GM12878 (cell line): ENCODE results near the gene BMAL1. TPM values are rescaled to one million over a fixed set of nuclear protein-coding genes. Genes with fewer than 3 reads are reported as not detected.

Source experiments
- ATAC-seq: fragments of 200-7000 bp; cut with Tn5 transposase; 3 replicates; pipeline ENCODE4 v1.9.1; 2020; ENCODE audit warnings: mild to moderate bottlenecking, moderate library complexity
- BruUV-seq: library from RNA; stranded (reverse); fragments of 400-500 nt; replicated peaks from 2 replicates; lab custom pipeline; 2021; lab: Mats Ljungman, UMichigan
- CTCF ChIA-PET: fragments of 300-600 bp; sonication (Branson Sonifier 250); formaldehyde crosslinking; extraction: SDS; loops from one replicate; lab custom pipeline; 2021; ENCODE audit warnings: inconsistent platforms; lab: Yijun Ruan, JAX
- POLR2A ChIA-PET: fragments of 350-600 bp; formaldehyde crosslinking; extraction: SDS; loops from one replicate; lab custom pipeline; 2021; ENCODE audit warnings: inconsistent platforms; lab: Charles Lee
- RAD21 ChIA-PET: fragments of 300-600 bp; sonication (Branson Sonifier 250); formaldehyde crosslinking; loops from one replicate; lab custom pipeline; 2023; ENCODE audit warnings: antibody characterized with exemption; ENCODE audit not compliant: unreplicated experiment; lab: Charles Lee
- SMC1A ChIA-PET: fragments of 300-600 bp; sonication (Branson Sonifier 250); formaldehyde crosslinking; loops from one replicate; lab custom pipeline; 2023; ENCODE audit not compliant: unreplicated experiment, uncharacterized antibody; lab: Charles Lee
- DNase-seq: peaks from one replicate; pipeline ENCODE4 v3.0.0-alpha.2; 2011; ENCODE audit warnings: low read depth, low spot score
- FAIRE-seq: peaks from 3 replicates; lab custom pipeline; 2011; peaks lifted over from hg19 to GRCh38; lab: Jason Lieb, UNC
- H2AFZ ChIP-seq: 2 replicates; pipeline ENCODE4 v1.6.0; 2011; ENCODE audit warnings: low read depth, low read length, control low read depth; ENCODE audit not compliant: control insufficient read depth
- H3K27ac ChIP-seq: 2 replicates; pipeline ENCODE4 v1.5.1; 2011; ENCODE audit warnings: control low read depth; ENCODE audit not compliant: control insufficient read depth, insufficient read depth
- H3K27me3 ChIP-seq, 2 experiments: replicated peaks in 1 of 2; 2 replicates each; pipeline versions ENCODE4 v1.6.0 to v1.6.1; 2011; ENCODE audit warnings: low read length in 1 of 2; ENCODE audit not compliant: control insufficient read depth in 2 of 2, insufficient read depth in 2 of 2
- H3K36me3 ChIP-seq, 2 experiments: 2 replicates each; pipeline ENCODE4 v1.5.1; 2011; ENCODE audit warnings: low read length in 1 of 2; ENCODE audit not compliant: control insufficient read depth in 2 of 2, insufficient read depth in 2 of 2
- H3K4me1 ChIP-seq: 2 replicates; pipeline ENCODE4 v1.6.1; 2011; ENCODE audit warnings: mild to moderate bottlenecking, low read length, moderate library complexity, mixed read lengths; ENCODE audit not compliant: control insufficient read depth, insufficient read depth
- H3K4me2 ChIP-seq: 2 replicates; pipeline ENCODE4 v1.6.0; 2011; ENCODE audit warnings: control low read depth; ENCODE audit not compliant: control insufficient read depth, insufficient read depth
- H3K4me3 ChIP-seq: fragments of 200-600 bp; sonication (generic); 2 replicates; pipeline ENCODE4 v1.5.1; 2016
- H3K79me2 ChIP-seq: 2 replicates; pipeline ENCODE4 v1.6.0; 2011; ENCODE audit warnings: low read length; ENCODE audit not compliant: control insufficient read depth, insufficient read depth
- H3K9ac ChIP-seq: 2 replicates; pipeline ENCODE4 v1.8.0; 2011; ENCODE audit warnings: low read length, control low read depth, mixed read lengths; ENCODE audit not compliant: control insufficient read depth, insufficient read depth
- H3K9me3 ChIP-seq: replicated peaks from 3 replicates; pipeline ENCODE4 v1.5.1; 2011; ENCODE audit warnings: mild to moderate bottlenecking, low read length; ENCODE audit not compliant: control insufficient read depth, insufficient read depth
- H4K20me1 ChIP-seq: 2 replicates; pipeline ENCODE4 v1.6.0; 2011; ENCODE audit not compliant: control insufficient read depth, insufficient read depth
- CHD2 ChIP-seq: IDR thresholded peaks from 2 replicates; pipeline ENCODE4 v1.6.1; 2011; ENCODE audit warnings: low read depth, low read length, improper control_type of control experiment, borderline replicate concordance
- CREM ChIP-seq: IDR thresholded peaks from 2 replicates; pipeline ENCODE4 v1.6.1; 2014; ENCODE audit warnings: antibody characterized with exemption, low read depth
- E2F8 ChIP-seq: fragments of 450-650 bp; IDR thresholded peaks from 2 replicates; pipeline ENCODE4 v1.6.1; 2018; ENCODE audit warnings: mild to moderate bottlenecking, low read depth, moderate library complexity; ENCODE audit not compliant: partially characterized antibody
- JUNB ChIP-seq: IDR thresholded peaks from 2 replicates; pipeline ENCODE4 v1.6.1; 2016; ENCODE audit warnings: antibody characterized with exemption, mild to moderate bottlenecking
- NFYA ChIP-seq: IDR thresholded peaks from 2 replicates; pipeline ENCODE4 v1.6.1; 2011; ENCODE audit warnings: low read depth, mild to moderate bottlenecking, low read length, improper control_type of control experiment, borderline replicate concordance
- RAD21 ChIP-seq: IDR thresholded peaks from 2 replicates; pipeline ENCODE4 v1.6.1; 2011; ENCODE audit warnings: mild to moderate bottlenecking, low read depth, low read length, moderate library complexity; ENCODE audit not compliant: insufficient read depth
- RFX5 ChIP-seq: IDR thresholded peaks from 2 replicates; pipeline ENCODE4 v1.6.1; 2011; ENCODE audit warnings: low read depth, low read length, improper control_type of control experiment
- SUPT20H ChIP-seq: IDR thresholded peaks from 2 replicates; pipeline ENCODE4 v1.6.1; 2011; ENCODE audit warnings: low read depth, mild to moderate bottlenecking, low read length, moderate library complexity, borderline replicate concordance; ENCODE audit not compliant: control insufficient read depth
- WGBS: methylation state at CpG from one replicate; pipeline ENCODE4 v1.1.6; 2016; ENCODE audit warnings: low lambda C conversion rate; ENCODE audit not compliant: insufficient replicate concordance, insufficient coverage; ENCODE audit errors: missing lambda C conversion rate; 5-methylcytosine and 5-hydroxymethylcytosine counted together
- in situ Hi-C: fragments of 300-500 bp; cut with MboI; formaldehyde crosslinking; loops from 9 replicates; pipeline ENCODE4 v1.14.3; 2018; ENCODE audit warnings: mixed read lengths
- intact Hi-C: fragments of 100-400 bp; cut with micrococcal nuclease; formaldehyde crosslinking; loops from one replicate; pipeline ENCODE4 v1.14.2; 2022; ENCODE audit not compliant: unreplicated experiment
- polyA plus RNA-seq, 11 experiments: library from polyadenylated mRNA; depleted of rRNA in 4 of 11; unstranded in 6 of 11; stranded (reverse) in 5 of 11; fragments of >200 nt; fragmentation: Nextera tagmentation in 4 of 11; fragmentation: Illumina TruSeq in 1 of 11; extraction: Ambion mirVana in 4 of 11; extraction: Trizol in 1 of 11; gene quantifications; 1 replicate in 1 of 11; 2 replicates in 10 of 11; pipeline versions ENCODE4 v1.2.1 to v1.2.3, GENCODE V29; 2011 to 2016; ENCODE audit warnings: inconsistent platforms in 2 of 11, missing spikeins in 2 of 11, low read depth in 1 of 11
- total RNA-seq, 4 experiments: library from RNA; depleted of rRNA in 3 of 4; stranded (reverse); fragments of >200 nt in 3 of 4; fragmentation: Illumina TruSeq in 1 of 4; extraction: Trizol in 1 of 4; gene quantifications; 2 replicates each; pipeline versions ENCODE4 v1.2.1 to v1.2.3, GENCODE V29; 2013 to 2021
- TF ChIP-seq, protein P1 (sequence below): IDR thresholded peaks from 2 replicates; pipeline ENCODE4 v1.6.1; 2011; ENCODE audit warnings: low read depth, mild to moderate bottlenecking, low read length, moderate library complexity, borderline replicate concordance; ENCODE audit errors: extremely low read depth

BMAL1 gene
- total and polyA plus RNA-seq, 10 of the 15 experiments (the other 5 are each of a cell fraction or from before 2014, with no cell fraction given) = 3.5 to 40.6 (median 13.6) TPM

GRCh38 chr11:13367115-13367514 is 89.5 kb downstream of the BMAL1 start:
- CTCF ChIA-PET = interaction anchor here (1.3 kb wide), 1 partner anchor 117 kb away, joined by 3 read pairs; no protein-coding TSS in a partner anchor
- no peak for ATAC-seq

DNA sequence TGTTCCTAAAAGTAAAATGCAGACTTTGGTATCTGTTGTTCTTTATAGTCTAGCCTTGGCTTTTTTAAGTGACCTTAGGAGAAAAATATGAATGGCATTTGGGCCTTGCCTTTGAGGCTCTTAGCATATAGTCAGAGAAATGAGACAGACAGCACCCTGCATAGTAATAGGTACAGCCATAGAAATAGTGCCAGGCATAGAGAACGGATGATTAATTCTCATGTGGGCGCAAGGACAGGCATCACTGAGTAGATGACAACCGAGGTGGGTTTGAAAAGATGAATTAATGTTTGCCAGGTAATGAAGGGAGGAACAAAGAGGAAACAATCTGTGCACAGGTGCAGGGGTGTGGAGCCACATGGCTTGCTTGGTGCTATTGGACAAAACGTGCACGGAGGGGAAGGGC is 90.5 kb downstream of the BMAL1 start:
- RAD21 ChIA-PET = no interaction called here
- FAIRE-seq (no peak), DNase-seq (no peak), ATAC-seq (no peak)
- POLR2A ChIA-PET = no interaction called here
- Histone ChIP-seq H3K9ac (no peak overlapping the region), H3K27ac (no peak overlapping the region), H4K20me1 (no peaks in the 10 kb centered on the region), H3K4me1 (no peaks in the 10 kb centered on the region), H3K9me3 (no peaks in the 10 kb centered on the region), H3K36me3 (peaks cover 16 to 29% of the 10 kb centered on the region in 2 experiments), H3K79me2 (no peaks in the 10 kb centered on the region), H3K4me2 (no peak overlapping the region), H3K27me3 (no peaks in the 10 kb centered on the region), H2AFZ (no peak overlapping the region), H3K4me3 (no peak overlapping the region)
- CTCF ChIA-PET = interaction anchor here (0.9 kb wide), 1 partner anchor 17 kb away, joined by 3 read pairs; no protein-coding TSS in a partner anchor
- in situ Hi-C loops = no loop called here
- SMC1A ChIA-PET = interaction anchor here (1.5 kb wide), 2 partner anchors 14 to 23 kb away, joined by 4 to 7 read pairs; no protein-coding TSS in a partner anchor
- intact Hi-C loops = no loop called here
- 47% methylated on average over 5 of the region's 5 CpGs for WGBS
- TF ChIP-seq, protein P1, sequence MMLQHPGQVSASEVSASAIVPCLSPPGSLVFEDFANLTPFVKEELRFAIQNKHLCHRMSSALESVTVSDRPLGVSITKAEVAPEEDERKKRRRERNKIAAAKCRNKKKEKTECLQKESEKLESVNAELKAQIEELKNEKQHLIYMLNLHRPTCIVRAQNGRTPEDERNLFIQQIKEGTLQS = no peak
- no peak for TF ChIP-seq CREM
- TF ChIP-seq NFYA = no peak
- no peak for TF ChIP-seq CHD2
- TF ChIP-seq E2F8 = no peak
- TF ChIP-seq JUNB = no peak
- TSS peak; percentile 20 for BruUV-seq

More at GRCh38 chr11:13367115-13367514, 89.5 kb downstream of the BMAL1 start:
- H3K4me1 ChIP-seq = no peaks in the 10 kb centered on the region
- H2AFZ ChIP-seq = no peak overlapping the region
- DNase-seq (no peak), FAIRE-seq (no peak)
- no peaks in the 10 kb centered on the region for H3K79me2 ChIP-seq
- no peak overlapping the region for H3K9ac ChIP-seq
- TF ChIP-seq RFX5 (no peak), RAD21 (peak; percentile 26; the same call in 1 of the 2 replicates), SUPT20H (no peak)
- POLR2A ChIA-PET = no interaction called here
- intact Hi-C loops (no loop called here), in situ Hi-C loops (no loop called here)
- WGBS = 49% methylated on average over 4 of the region's 4 CpGs
- no peak overlapping the region for H3K27ac ChIP-seq
- no peak overlapping the region for H3K4me2 ChIP-seq
- no peaks in the 10 kb centered on the region for H4K20me1 ChIP-seq
- SMC1A ChIA-PET = interaction anchor here (0.8 to 1.5 kb wide), 3 partner anchors 13 to 97 kb away, joined by 3 to 7 read pairs (median 4); no protein-coding TSS in a partner anchor
- no TSS peak for BruUV-seq
- no peak overlapping the region for H3K4me3 ChIP-seq
- RAD21 ChIA-PET = no interaction called here
- no peaks in the 10 kb centered on the region for H3K9me3 ChIP-seq
- peaks cover 16 to 29% of the 10 kb centered on the region in 2 experiments for H3K36me3 ChIP-seq
- no peaks in the 10 kb centered on the region for H3K27me3 ChIP-seq
